DMS114 treated with DMSO at 0.1 percent for 48 hours (cell line): ENCODE data around the gene TLL2.

Experiments used
- DNase-seq: peaks from one replicate; lab custom pipeline; 2025; ENCODE audit not compliant: unreplicated experiment; lab: John Stamatoyannopoulos, UW

Gene TLL2

GRCh38 chr10:96468845-96469244 is 44.9 kb downstream of the TLL2 start:
- DNase-seq, result no peak

DNA sequence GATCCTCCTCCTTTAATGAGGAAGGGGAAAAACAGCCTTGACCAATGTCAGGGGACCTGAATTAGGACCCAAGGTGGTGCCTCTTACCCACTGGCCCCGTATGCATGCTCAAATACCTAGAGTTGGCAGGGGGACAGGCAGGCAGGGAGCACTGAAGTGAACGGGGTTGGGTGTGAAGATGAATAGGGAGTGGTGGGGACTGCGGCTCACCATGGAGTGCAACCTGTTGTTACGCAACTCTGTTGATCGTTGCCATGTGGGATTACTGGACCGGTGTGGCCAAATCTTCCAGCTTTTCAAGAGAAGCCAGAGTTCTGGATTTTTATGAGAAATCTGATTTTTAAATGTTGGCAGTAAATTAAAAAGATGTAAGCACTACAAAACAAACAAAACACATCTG is 48.1 kb downstream of the TLL2 start:
- no peak for DNase-seq

GRCh38 chr10:96463562-96463961 is 50.2 kb downstream of the TLL2 start:
- no peak for DNase-seq

- DNase-seq, result no peak
Observed at GRCh38 chr10:96462606-96463151, 51.0 kb downstream of the TLL2 start.

GRCh38 chr10:96460316-96460715 is 53.4 kb downstream of the TLL2 start:
- no peak for DNase-seq

- no peak for DNase-seq
Observed at GRCh38 chr10:96457341-96457740, 56.4 kb downstream of the TLL2 start.

DNA sequence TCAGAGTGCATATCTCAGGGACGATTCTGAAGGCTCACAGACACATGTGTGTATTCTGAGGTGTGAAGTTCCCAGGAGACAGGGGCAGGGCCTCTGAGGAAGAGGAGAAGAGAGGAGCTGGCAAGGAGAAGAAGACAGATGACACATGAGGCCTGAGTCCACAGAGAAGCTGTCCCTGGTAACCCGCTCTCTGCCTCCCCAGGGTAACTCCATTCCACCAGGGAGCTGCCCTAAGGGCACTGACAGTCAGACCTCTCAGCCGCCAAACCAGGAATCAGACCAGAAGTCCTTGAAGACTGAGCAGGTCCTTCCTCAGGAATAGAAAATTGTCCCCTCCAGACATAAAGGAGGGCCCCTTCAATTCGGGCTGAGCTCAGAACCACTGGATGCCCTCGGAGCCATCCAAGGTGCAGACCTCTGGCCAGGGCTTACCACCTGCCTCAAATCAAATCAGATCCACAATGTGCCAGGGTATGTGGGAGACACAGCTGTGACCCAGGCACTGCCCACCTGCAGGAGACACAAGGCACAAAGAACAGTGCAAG is 57.4 kb downstream of the TLL2 start:
- DNase-seq, result no peak

DNA sequence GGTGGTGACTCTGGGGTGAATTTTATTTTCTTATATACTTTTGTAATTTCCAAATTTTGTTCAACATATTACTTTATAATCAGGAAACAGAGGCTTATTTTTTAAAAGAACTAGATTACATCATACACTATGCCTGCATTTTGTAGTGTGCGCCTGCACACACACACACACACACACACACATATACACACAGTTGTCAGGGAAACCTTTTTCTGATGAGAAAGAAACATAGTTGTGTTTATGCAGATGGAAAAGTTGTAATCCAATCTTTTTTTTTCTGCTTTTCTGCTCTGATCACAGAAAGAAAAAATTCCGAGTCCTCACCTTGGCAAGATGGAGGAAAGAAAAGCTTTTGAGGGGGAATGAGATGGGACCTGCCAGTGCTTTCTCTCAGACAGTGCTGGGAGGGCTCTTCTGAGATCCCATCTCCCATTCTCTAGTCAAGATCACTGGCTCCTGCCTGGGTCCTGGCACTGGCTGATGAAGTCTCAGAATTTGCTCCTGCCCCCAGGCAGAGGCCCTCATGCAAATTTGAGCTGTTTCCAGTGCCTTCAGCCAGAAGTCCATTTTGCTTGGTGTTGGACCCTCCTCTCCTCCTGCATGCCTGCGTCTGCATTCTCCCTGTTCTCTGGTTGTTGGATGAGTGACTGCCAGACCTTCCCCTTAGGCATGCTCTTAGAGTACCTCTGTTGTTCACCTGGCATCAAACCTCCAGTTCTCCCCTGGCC is 59.7 kb downstream of the TLL2 start:
- DNase-seq, result no peak

DNA sequence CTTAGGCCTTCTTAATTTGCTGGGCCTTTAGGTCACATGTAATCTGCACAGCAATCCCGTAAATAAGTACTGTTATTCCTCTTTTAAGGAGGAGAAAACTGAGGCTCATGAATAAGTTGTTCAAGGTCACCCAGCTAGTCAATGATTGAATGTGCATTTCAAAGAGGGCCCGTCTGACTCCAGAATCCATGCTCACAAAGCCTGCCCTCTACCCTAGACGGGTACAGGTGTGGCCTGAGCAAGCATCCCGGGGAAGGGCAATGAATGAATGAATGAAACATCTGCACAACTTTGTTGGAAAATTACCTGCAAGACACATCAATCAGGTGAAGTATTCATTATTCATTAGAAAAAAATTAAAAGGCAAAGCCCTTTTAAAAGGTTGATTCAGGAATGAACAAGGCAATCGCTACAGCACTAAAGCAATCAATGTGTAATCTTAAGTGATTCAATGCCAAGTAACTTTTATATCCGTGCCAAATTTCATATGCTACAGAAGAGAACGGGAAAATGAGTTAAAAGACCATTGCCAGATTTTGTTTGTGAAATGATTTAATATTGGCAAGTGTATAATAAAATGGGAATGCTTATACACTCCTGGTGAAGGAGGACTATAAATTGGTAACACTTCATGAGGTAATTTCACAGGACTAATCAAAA is 61.1 kb downstream of the TLL2 start:
- no peak for DNase-seq

- DNase-seq, result no peak
Observed at GRCh38 chr10:96450529-96451207, 63.1 kb downstream of the TLL2 start.

GRCh38 chr10:96448558-96448957 is 65.2 kb downstream of the TLL2 start:
- DNase-seq, result no peak

DNA sequence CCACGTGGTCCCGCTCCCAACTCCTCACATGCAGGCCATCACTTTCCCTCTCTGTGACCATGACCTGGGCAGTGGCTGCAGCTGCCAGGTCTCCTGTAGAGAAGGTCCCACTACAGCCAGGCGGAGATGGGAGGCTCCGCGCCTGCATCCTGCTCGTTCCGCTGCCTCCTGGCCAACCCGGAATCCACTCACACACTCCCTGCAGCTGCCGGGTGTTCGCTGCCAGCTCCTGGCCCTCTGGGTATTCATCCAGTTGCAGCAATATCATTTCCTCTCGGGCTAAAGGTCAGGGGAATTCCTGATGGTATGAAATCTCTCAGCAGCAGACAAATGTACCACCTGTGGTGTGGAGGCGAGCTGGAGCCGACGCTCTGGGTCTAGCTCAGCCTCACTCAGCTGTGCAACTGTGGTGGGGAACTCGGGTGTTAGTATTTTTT is 65.7 kb downstream of the TLL2 start:
- DNase-seq, result no peak

GRCh38 chr10:96446966-96447596 is 66.6 kb downstream of the TLL2 start:
- no peak for DNase-seq

GRCh38 chr10:96441987-96442643 is 71.6 kb downstream of the TLL2 start:
- no peak for DNase-seq

- DNase-seq, result no peak
Observed at GRCh38 chr10:96441322-96441885, 72.3 kb downstream of the TLL2 start.

- DNase-seq, result no peak
Observed at GRCh38 chr10:96440361-96441292, 73.1 kb downstream of the TLL2 start.

DNA sequence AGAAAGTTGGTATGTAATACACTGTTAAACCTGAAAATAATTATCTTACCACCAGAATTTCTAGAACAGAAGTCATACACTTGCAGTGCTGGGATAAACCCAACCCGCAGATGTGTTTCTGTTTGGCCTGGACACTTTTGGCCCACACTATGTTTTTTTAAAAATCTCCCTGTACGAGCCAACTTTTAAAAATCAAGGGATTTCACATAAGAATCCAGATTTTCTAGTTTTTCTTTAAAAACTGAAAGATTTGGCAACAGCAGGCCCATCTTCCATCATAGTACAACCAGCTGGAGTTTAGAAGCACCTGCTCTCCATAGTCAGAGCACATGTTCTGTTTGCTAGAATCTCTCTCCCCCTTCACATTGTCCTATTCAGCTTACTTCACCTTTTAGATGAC is 74.0 kb downstream of the TLL2 start:
- DNase-seq, result no peak

DNA sequence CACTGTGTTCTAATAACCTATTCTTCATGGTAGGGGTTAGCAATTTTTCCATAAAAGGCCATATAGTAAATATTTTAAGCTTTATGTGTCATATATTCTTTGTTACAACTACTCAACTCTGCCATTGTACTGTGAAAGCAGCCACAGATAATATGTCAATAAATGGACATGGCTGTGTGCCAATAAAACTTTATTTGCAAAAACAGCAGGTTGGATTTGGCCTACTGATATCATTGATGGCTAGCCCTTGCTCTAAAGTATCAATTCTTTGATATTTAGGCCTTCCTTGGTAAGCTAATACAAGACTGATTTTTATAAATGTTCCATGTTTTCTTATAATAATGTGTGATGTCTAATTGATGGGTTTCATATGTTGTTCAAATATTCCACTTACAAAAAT is 77.7 kb downstream of the TLL2 start:
- no peak for DNase-seq
